ENCODE results near the gene DAND5. TPM values are rescaled to one million over a fixed set of nuclear protein-coding genes. Genes with fewer than 3 reads are reported as not detected.

Gene DAND5
- total RNA-seq, 1 donor from 2014 or later = not detected

DNA sequence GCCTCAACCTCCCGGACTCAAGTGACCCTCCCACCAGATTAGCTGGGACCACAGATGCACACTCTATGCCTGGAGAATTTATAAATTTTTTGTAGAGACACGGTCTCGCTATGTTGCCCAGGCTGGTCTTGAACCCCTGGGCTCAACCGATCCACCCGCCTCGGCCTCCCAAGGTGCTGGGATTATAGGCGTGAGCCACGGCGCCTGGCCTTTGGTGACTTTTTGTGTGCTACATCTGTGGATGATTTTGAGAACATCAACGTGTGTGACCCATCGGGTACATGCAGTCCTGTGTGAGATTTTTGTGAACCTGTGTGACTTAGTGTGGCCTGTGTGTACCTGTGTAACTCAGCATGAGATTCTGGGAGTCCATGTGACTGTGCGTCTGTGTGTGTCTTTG lies 17.4 kb downstream of the DAND5 start:
- FAIRE-seq = peak; percentile 66
- Histone ChIP-seq H3K36me3 (ENCODE audit: control insufficient read depth, insufficient read depth, low read length) (no peaks in the 10 kb centered on the region), H3K4me3 (ENCODE audit: low read depth, low read length) (no peak overlapping the region), H3K27me3 (ENCODE audit: control insufficient read depth, insufficient read depth, low read length) (peaks cover 2% of the 10 kb centered on the region)
- DNase-seq (ENCODE audit: low read depth) = no peak
- TF ChIP-seq, protein P1, sequence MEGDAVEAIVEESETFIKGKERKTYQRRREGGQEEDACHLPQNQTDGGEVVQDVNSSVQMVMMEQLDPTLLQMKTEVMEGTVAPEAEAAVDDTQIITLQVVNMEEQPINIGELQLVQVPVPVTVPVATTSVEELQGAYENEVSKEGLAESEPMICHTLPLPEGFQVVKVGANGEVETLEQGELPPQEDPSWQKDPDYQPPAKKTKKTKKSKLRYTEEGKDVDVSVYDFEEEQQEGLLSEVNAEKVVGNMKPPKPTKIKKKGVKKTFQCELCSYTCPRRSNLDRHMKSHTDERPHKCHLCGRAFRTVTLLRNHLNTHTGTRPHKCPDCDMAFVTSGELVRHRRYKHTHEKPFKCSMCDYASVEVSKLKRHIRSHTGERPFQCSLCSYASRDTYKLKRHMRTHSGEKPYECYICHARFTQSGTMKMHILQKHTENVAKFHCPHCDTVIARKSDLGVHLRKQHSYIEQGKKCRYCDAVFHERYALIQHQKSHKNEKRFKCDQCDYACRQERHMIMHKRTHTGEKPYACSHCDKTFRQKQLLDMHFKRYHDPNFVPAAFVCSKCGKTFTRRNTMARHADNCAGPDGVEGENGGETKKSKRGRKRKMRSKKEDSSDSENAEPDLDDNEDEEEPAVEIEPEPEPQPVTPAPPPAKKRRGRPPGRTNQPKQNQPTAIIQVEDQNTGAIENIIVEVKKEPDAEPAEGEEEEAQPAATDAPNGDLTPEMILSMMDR (IDR thresholded peaks at IDR 0.05; ENCODE audit: insufficient read depth, low read length, severe bottlenecking) = no peak

DNA sequence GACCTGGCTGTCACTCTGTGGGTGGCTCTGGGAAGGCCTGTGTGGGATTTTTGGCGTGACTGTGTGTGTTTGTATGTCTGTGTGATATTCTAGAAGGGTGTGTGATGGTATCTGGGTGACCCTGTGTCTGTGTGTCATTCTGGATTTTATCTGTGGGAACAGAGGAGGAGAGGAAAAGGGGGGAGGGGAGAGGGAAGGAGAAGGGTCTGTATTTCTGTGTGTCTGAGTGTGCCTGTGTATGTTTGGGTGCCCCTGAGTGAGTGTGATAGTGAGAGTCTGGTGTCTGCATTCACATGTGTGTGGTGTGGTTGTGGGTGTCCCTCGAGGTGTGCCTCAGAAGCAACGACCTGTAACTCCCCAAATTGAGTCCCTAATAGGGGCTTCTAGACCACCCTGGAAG lies 17.8 kb downstream of the DAND5 start:
- FAIRE-seq = no peak

GRCh38 chr19:12987781-12988180 lies 18.4 kb downstream of the DAND5 start:
- FAIRE-seq = no peak
- TF ChIP-seq, protein P1 (IDR thresholded peaks at IDR 0.05; ENCODE audit: insufficient read depth, low read length, severe bottlenecking) = no peak

More for the DNA sequence above, 17.8 kb downstream of the DAND5 start:
- TF ChIP-seq, protein P1 (IDR thresholded peaks at IDR 0.05; ENCODE audit: insufficient read depth, low read length, severe bottlenecking) = no peak
- H3K4me3 ChIP-seq (ENCODE audit: low read depth, low read length) = no peak overlapping the region
- H3K27me3 ChIP-seq (ENCODE audit: control insufficient read depth, insufficient read depth, low read length) = peaks cover 2% of the 10 kb centered on the region
- H3K36me3 ChIP-seq (ENCODE audit: control insufficient read depth, insufficient read depth, low read length) = no peaks in the 10 kb centered on the region
- no peak for DNase-seq (ENCODE audit: low read depth)

DNA sequence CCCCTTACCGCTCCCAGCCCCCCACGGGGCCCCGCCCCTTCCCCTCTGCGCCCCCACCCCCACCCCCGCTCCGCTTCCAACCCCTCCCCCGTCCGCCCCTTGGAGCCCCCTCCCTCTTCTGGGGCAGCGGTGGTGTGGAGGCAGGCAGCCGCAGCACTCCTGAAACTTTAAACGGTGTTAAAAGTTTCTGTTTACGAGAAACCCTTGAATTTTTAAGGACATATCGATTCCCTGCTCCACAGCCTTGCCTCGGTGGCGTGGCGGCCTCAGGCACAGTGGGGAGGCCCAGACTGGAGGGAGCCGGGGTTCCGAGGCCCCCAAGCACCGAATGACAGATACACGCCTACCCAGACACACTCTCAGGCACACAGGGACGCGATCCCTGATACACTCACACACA lies 21.1 kb downstream of the DAND5 start:
- no peak for FAIRE-seq
- DNase-seq (ENCODE audit: low read depth) = no peak
- H3K36me3 ChIP-seq (ENCODE audit: control insufficient read depth, insufficient read depth, low read length) = no peaks in the 10 kb centered on the region
- no peaks in the 10 kb centered on the region for H3K27me3 ChIP-seq (ENCODE audit: control insufficient read depth, insufficient read depth, low read length)
- H3K4me3 ChIP-seq (ENCODE audit: low read depth, low read length) = no peak overlapping the region
- TF ChIP-seq, protein P1 (IDR thresholded peaks at IDR 0.05; ENCODE audit: insufficient read depth, low read length, severe bottlenecking) = no peak

More at GRCh38 chr19:12987781-12988180, 18.4 kb downstream of the DAND5 start:
- Histone ChIP-seq H3K4me3 (ENCODE audit: low read depth, low read length) (no peak overlapping the region), H3K27me3 (ENCODE audit: control insufficient read depth, insufficient read depth, low read length) (no peaks in the 10 kb centered on the region), H3K36me3 (ENCODE audit: control insufficient read depth, insufficient read depth, low read length) (no peaks in the 10 kb centered on the region)
- no peak for DNase-seq (ENCODE audit: low read depth)

- no peak for DNase-seq (ENCODE audit: low read depth)
- no peak for FAIRE-seq
- Histone ChIP-seq H3K36me3 (ENCODE audit: control insufficient read depth, insufficient read depth, low read length) (no peaks in the 10 kb centered on the region), H3K4me3 (ENCODE audit: low read depth, low read length) (no peak overlapping the region), H3K27me3 (ENCODE audit: control insufficient read depth, insufficient read depth, low read length) (no peaks in the 10 kb centered on the region)
- TF ChIP-seq, protein P1 (IDR thresholded peaks at IDR 0.05; ENCODE audit: insufficient read depth, low read length, severe bottlenecking) = no peak
Measured at GRCh38 chr19:12990853-12991252, 21.5 kb downstream of the DAND5 start.

- no peak for DNase-seq (ENCODE audit: low read depth)
- no peaks in the 10 kb centered on the region for H3K27me3 ChIP-seq (ENCODE audit: control insufficient read depth, insufficient read depth, low read length)
- TF ChIP-seq, protein P1 (IDR thresholded peaks at IDR 0.05; ENCODE audit: insufficient read depth, low read length, severe bottlenecking) = no peak
- no peaks in the 10 kb centered on the region for H3K36me3 ChIP-seq (ENCODE audit: control insufficient read depth, insufficient read depth, low read length)
- FAIRE-seq = peak; percentile 98
- no peak overlapping the region for H3K4me3 ChIP-seq (ENCODE audit: low read depth, low read length)
Measured at GRCh38 chr19:12991296-12991695, 21.9 kb downstream of the DAND5 start.

Measured in bronchial epithelial cell (primary cell).